ENCODE data around the gene PRKG1.

DNA sequence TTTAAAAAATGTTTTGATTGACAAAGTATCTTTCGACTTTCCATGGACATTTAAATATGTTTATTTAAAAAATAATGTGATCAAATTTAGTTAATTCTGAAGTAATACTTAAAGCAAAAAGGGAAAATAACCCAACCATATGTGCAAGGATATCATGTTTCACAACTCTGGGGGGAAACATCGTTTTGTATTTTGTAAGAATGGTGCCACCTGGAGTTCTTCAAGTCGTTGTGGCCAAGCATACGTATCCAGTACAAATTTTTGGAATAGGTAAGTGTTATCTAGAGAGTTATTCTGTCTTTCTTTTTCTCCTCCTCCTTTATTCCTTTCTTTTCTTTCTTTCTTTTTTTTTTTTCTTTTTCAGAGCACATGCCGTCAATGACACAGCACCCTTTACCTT is 801.3 kb downstream of the PRKG1 start:
- TF ChIP-seq, protein P1, sequence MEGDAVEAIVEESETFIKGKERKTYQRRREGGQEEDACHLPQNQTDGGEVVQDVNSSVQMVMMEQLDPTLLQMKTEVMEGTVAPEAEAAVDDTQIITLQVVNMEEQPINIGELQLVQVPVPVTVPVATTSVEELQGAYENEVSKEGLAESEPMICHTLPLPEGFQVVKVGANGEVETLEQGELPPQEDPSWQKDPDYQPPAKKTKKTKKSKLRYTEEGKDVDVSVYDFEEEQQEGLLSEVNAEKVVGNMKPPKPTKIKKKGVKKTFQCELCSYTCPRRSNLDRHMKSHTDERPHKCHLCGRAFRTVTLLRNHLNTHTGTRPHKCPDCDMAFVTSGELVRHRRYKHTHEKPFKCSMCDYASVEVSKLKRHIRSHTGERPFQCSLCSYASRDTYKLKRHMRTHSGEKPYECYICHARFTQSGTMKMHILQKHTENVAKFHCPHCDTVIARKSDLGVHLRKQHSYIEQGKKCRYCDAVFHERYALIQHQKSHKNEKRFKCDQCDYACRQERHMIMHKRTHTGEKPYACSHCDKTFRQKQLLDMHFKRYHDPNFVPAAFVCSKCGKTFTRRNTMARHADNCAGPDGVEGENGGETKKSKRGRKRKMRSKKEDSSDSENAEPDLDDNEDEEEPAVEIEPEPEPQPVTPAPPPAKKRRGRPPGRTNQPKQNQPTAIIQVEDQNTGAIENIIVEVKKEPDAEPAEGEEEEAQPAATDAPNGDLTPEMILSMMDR (IDR thresholded peaks at IDR 0.05): no peak
- no peak for TF ChIP-seq EZH2 (IDR thresholded peaks at IDR 0.05; ENCODE audit: borderline replicate concordance, insufficient read depth, low read depth, low read length, poor library complexity, severe bottlenecking)

Measured in B cell (primary cell).